Small intestine (tissue), 7 donors: ENCODE measurements around the gene KRT2. TPM values are rescaled to one million over a fixed set of nuclear protein-coding genes. Genes with fewer than 3 reads are reported as not detected.

Experiments used
- DNase-seq, 2 donors: peaks; one replicate each; pipeline versions ENCODE4 v3.0.0 to v3.0.0-alpha.2; 2013
- FAIRE-seq: peaks from 2 replicates; lab custom pipeline; 2012; peaks lifted over from hg19 to GRCh38; lab: Jason Lieb, UNC
- H3K27ac ChIP-seq, 3 donors: one replicate each; pipeline ENCODE4 v1.5.1; 2013; ENCODE audit warnings: low read length in 2 of 3, mild to moderate bottlenecking in 2 of 3, control low read depth in 1 of 3, inconsistent platforms in 1 of 3, low read depth in 1 of 3, moderate library complexity in 1 of 3
- H3K27me3 ChIP-seq, 3 donors: one replicate each; pipeline ENCODE4 v1.6.1; 2013; ENCODE audit warnings: low read length in 3 of 3, inconsistent platforms in 1 of 3; ENCODE audit not compliant: control insufficient read depth in 3 of 3, insufficient read depth in 3 of 3
- H3K36me3 ChIP-seq, 3 donors: one replicate each; pipeline ENCODE4 v1.6.1; 2013; ENCODE audit warnings: low read length in 3 of 3, inconsistent platforms in 1 of 3, low read depth in 1 of 3, mild to moderate bottlenecking in 1 of 3, moderate library complexity in 1 of 3; ENCODE audit not compliant: control insufficient read depth in 3 of 3, insufficient read depth in 2 of 3
- H3K4me1 ChIP-seq, 3 donors: one replicate each; pipeline ENCODE4 v1.6.1; 2013; ENCODE audit warnings: low read length in 2 of 3, inconsistent platforms in 1 of 3, low read depth in 1 of 3, mild to moderate bottlenecking in 1 of 3, moderate library complexity in 1 of 3; ENCODE audit not compliant: control insufficient read depth in 3 of 3, insufficient read depth in 2 of 3
- H3K4me3 ChIP-seq, 3 donors: one replicate each; pipeline ENCODE4 v1.5.1; 2013; ENCODE audit warnings: low read length in 3 of 3, control low read depth in 1 of 3, inconsistent platforms in 1 of 3, low read depth in 1 of 3, mild to moderate bottlenecking in 1 of 3, moderate library complexity in 1 of 3
- H3K9me3 ChIP-seq, 2 donors: one replicate each; pipeline ENCODE4 v1.6.1; 2013; ENCODE audit warnings: low read depth in 1 of 2, low read length in 1 of 2; ENCODE audit not compliant: control insufficient read depth in 2 of 2, insufficient read depth in 1 of 2
- WGBS, 3 donors: extraction: QIAGEN DNeasy Blood & Tissue Kit; methylation state at CpG; one replicate each; pipeline ENCODE4 v1.1.7; 2013; 5-methylcytosine and 5-hydroxymethylcytosine counted together
- polyA plus RNA-seq, 4 donors: library from polyadenylated mRNA; stranded (reverse) in 3 of 4; unstranded in 1 of 4; fragments of 200-250 nt in 3 of 4; fragments of 120-200 nt in 1 of 4; gene quantifications; one replicate each; pipeline versions ENCODE4 v1.2.1 to v1.2.3, GENCODE V29; 2013
- donor health status: healthy with polysubstance abuse.
- donor health status: control.
- donor health status: control.
- donor health status: Bipolar disorder and iron deficiency.
- donor health status: healthy.

The KRT2 gene
- polyA plus RNA-seq, 4 donors = 1.1 to 2.2 (median 1.1) TPM; not detected in 1

DNA sequence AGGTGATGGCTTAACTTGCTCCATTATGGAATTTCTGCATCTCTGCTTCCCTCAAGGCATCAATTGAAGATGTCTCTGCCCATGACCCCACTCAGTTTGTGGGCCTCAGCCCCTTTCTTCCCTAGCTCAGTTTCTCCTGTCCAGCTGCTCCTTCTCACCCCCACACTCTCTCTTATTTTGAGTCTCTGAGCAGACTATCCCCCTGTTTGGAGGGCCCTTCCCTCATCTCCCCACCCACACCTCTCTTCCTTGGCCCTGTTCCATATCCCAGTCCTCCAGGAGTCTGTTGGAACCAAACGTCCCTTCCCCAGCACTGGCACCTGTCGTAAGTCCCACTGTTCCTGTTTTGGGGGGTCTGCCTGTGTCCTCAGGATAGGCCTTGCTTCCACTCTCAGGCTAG, 36.5 kb upstream of the KRT2 start:
- 72 to 74% (median 73%) methylated on average over 2 of the region's 2 CpGs for WGBS, 3 donors
- Histone ChIP-seq H3K4me1 (peaks cover 0 to 2% (median 0%) of the 10 kb centered on the region in 3 donors), H3K27me3 (peaks cover 0 to 50% (median 15%) of the 10 kb centered on the region in 3 donors), H3K27ac (no peak overlapping the region), H3K4me3 (no peak overlapping the region), H3K9me3 (no peaks in the 10 kb centered on the region), H3K36me3 (no peaks in the 10 kb centered on the region)
- DNase-seq (no peak), FAIRE-seq (no peak)

GRCh38 chr12:52687497-52688385, 35.7 kb upstream of the KRT2 start:
- 22 to 58% (median 54%) methylated on average over 8 of the region's 8 CpGs for WGBS, 3 donors
- Histone ChIP-seq H3K36me3 (no peaks in the 10 kb centered on the region), H3K27me3 (peaks cover 0 to 44% (median 15%) of the 10 kb centered on the region in 3 donors), H3K4me1 (peaks cover 0 to 2% (median 0%) of the 10 kb centered on the region in 3 donors), H3K9me3 (no peaks in the 10 kb centered on the region), H3K4me3 (no peak overlapping the region), H3K27ac (peak overlapping the region in 1 of 3 donors; percentile 7)
- DNase-seq (peak in 1 of 2 donors; percentile 92), FAIRE-seq (no peak)

DNA sequence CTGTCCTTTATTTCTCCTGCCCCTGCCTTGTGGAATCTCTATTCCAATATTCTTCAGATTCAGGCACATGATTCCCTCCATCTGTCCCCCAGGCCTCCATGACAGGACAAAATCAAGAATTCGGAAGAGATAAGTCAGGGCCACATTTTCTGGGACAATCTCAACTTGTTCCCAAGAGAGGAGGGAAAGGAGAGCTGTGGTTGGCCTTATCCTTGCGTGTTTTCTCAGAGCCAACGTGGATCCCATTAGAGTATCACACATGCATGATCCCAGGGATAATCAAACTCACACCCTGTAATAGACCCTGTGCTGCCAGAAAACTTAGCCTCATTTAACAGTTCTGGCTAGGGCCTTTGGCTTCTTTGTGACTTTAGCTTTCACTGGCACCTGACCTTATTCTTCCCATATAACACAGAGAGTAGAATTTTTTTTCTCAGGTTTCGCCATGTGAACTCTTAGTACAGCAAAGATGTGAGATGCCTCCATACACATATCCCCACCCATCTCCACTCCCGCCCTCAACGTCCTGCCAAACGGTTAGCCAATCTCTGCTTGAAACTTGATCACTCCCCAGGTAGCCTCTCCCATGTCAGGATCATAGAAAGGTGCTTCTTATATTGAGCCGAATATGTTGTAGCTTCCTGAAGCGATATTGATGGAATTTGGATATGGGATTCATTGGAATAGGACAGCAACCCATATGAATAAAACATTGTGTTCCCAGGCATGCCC, 34.9 kb upstream of the KRT2 start:
- Histone ChIP-seq H3K4me3 (no peak overlapping the region), H3K27me3 (peaks cover 0 to 39% (median 13%) of the 10 kb centered on the region in 3 donors), H3K36me3 (no peaks in the 10 kb centered on the region), H3K27ac (no peak overlapping the region), H3K9me3 (no peaks in the 10 kb centered on the region), H3K4me1 (peaks cover 0 to 2% (median 0%) of the 10 kb centered on the region in 3 donors)
- FAIRE-seq = no peak
- WGBS, 3 donors = 52 to 75% (median 63%) methylated on average over 9 of the region's 9 CpGs
- DNase-seq = peak in 1 of 2 donors; percentile 41

DNA sequence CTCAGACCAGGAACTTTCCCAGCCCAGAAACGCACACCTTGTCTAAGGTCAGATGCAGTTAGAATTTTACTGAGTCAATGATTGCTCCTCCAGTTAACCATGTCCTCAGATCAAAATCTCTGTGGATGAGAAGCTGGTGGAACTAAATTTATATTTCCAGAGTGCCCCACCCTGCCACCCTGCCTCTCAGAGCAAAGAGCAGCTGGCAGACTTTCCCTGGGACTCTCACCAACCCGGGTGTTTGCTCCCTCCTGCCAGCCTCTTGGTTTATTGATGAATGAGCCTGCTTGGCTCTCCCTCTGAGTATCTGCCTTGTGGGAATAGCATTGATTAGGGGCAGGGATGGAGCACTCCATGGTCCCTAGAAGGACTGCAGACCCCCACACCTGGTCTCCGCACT, 34.1 kb upstream of the KRT2 start:
- Histone ChIP-seq H3K4me1 (peaks cover 0 to 2% (median 0%) of the 10 kb centered on the region in 3 donors), H3K27me3 (peaks cover 0 to 31% (median 11%) of the 10 kb centered on the region in 3 donors), H3K9me3 (no peaks in the 10 kb centered on the region), H3K4me3 (no peak overlapping the region), H3K27ac (no peak overlapping the region), H3K36me3 (no peaks in the 10 kb centered on the region)
- FAIRE-seq (no peak), DNase-seq (peak in 1 of 2 donors; percentile 85)
- WGBS, 3 donors = 23 to 60% (median 24%) methylated on average over 3 of the region's 3 CpGs

GRCh38 chr12:52685406-52685890, 33.4 kb upstream of the KRT2 start:
- 65 to 77% (median 68%) methylated on average over 6 of the region's 6 CpGs for WGBS, 3 donors
- no peak for DNase-seq
- no peak overlapping the region for H3K4me3 ChIP-seq

DNA sequence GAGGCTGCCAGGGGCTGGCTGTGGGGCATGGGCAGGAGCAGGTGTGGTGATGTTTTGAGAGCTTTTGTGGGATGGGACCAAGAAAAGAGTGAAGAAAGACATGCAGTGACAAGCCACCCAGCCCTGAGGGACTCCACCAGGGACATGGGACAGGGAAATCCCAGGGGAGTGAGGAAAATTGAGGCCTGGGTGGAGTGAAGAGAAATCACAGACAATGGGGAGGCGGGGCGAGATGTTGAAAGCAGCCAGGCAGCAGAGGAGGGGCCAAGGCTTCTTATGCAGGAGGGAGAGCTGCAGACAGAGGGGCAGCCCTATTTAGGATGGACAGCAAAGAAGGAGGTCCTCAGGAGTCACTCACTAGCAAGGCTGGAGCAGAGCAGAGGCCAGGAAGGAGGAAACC, 32.4 kb upstream of the KRT2 start:
- no peaks in the 10 kb centered on the region for H3K36me3 ChIP-seq
- no peak overlapping the region for H3K27ac ChIP-seq
- WGBS, 3 donors = 81 to 98% (median 89%) methylated on average over 2 of the region's 2 CpGs
- peaks cover 0 to 2% (median 0%) of the 10 kb centered on the region in 3 donors for H3K4me1 ChIP-seq
- H3K27me3 ChIP-seq = peaks cover 0 to 28% (median 5%) of the 10 kb centered on the region in 3 donors
- no peaks in the 10 kb centered on the region for H3K9me3 ChIP-seq
- no peak overlapping the region for H3K4me3 ChIP-seq
- no peak for DNase-seq
- FAIRE-seq = no peak

More at GRCh38 chr12:52685406-52685890, 33.4 kb upstream of the KRT2 start:
- H3K27ac ChIP-seq = no peak overlapping the region
- peaks cover 0 to 2% (median 0%) of the 10 kb centered on the region in 3 donors for H3K4me1 ChIP-seq
- no peak for FAIRE-seq
- H3K27me3 ChIP-seq = peaks cover 0 to 28% (median 5%) of the 10 kb centered on the region in 3 donors
- H3K9me3 ChIP-seq = no peaks in the 10 kb centered on the region
- no peaks in the 10 kb centered on the region for H3K36me3 ChIP-seq

GRCh38 chr12:52683575-52684300, 31.7 kb upstream of the KRT2 start:
- no peak for FAIRE-seq
- H3K4me3 ChIP-seq = no peak overlapping the region
- no peaks in the 10 kb centered on the region for H3K9me3 ChIP-seq
- WGBS, 3 donors = 86 to 95% (median 91%) methylated on average over 12 of the region's 12 CpGs
- no peaks in the 10 kb centered on the region for H3K36me3 ChIP-seq
- DNase-seq = no peak
- H3K27me3 ChIP-seq = peaks cover 0 to 30% (median 5%) of the 10 kb centered on the region in 3 donors
- peaks cover 0 to 2% (median 0%) of the 10 kb centered on the region in 3 donors for H3K4me1 ChIP-seq
- no peak overlapping the region for H3K27ac ChIP-seq
